ENCODE measurements around the gene EPHA7.

The EPHA7 gene

GRCh38 chr6:93419304-93420162, at the start of gene EPHA7:
Gene EPHA7 (minus strand): TSS chr6:93419559. CDS start chr6:93419341, 218 bp downstream.
- DNase-seq: peak; percentile 99

- DNase-seq: peak; percentile 18
These were observed 48.9 kb upstream of the EPHA7 start for GRCh38 chr6:93468291-93468690.

GRCh38 chr6:93454533-93454932, 35.2 kb upstream of the EPHA7 start:
- DNase-seq: no peak

DNA sequence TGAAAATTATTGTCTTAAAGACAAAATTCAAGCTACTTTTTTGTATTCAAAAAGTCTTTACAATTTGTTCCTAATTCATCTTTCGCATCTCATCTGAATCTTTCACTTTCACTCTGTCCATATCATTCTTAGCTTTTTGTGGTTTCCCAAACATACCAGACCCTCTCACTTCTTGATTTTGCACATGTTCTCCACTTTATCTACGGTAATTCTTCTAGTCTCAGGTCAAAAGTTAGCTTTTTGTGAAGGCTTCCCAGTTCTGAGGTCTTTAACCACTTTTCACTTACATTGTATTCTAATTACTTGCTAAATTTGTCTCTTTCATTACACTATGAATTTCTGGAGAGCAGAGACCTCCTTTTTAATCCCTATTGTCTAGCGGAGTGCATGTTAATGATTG, 34.6 kb upstream of the EPHA7 start:
- DNase-seq: no peak

DNA sequence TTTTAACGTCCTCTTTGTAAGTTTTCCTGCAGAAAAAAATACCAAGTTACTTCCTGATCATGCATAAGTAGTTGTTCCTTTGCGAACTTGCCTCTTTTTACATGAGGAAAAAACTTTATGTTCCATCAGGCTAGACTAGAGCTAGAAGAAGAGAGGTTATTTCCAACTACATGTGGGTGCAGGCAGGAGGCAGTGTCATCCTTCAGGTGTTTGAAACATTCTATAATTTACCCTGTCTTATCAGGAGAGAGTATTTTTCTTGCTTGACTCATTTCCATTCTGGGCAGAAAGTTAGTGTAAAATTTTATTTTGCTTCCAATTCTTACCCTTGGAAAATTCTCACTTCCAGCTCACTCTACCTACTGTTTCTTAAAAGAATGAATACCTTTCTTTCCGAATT, 28.5 kb upstream of the EPHA7 start:
- DNase-seq: no peak

DNA sequence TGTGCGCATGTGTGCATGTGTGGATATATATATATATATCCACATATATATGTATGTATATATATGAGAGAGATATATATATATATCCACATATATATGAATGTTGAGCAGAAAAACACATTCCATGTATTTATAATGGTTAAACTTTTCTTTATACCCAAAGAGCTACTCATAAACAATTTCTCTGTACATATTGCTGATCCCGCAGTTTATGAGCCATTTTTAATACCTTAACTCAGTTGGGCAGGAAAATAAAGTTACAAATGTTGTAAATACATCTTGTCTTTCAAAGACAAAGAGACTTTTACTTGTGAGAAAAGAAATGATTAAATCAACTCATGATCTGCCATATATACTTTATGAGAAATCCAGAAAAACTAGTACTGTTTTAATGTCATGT, 18.1 kb upstream of the EPHA7 start:
- DNase-seq: no peak

DNA sequence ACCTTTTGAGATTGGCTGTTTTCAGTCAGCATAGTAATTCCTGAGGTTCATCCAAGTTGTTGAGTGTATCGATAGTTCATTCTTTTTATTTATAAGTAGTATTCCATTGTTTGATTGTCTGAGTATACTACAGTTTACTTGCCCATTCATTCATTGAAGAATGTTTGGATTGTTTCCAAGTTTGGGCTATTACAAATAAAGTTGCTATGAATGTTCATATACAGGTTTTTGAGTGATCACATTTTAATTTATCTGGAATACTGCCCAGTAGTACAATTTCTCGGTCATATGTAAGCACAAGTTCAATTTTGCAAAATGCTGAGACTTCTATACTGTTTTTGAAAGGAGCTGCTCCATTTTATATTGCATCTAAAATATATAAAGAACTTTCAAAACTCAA, 14.2 kb upstream of the EPHA7 start:
- DNase-seq: no peak

GRCh38 chr6:93424303-93425064, 5.1 kb upstream of the EPHA7 start:
- DNase-seq: no peak

DNA sequence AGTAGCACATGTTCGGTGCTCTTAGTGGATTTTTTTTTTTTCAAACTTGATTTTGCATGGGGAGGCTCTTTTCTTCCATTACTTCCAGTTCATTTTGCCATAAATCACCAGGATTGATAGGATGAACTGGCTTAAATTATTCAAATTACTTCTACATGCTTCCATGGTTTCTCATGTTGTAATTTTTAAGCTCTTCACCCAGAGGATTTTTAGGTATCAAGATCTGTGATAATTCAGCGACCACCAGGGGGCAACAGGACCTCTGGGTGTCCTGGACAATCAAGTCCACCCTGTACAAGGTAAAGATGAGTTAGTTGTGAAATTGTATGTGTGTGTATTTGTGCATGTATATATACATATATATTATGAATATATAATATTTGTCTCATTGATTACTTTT, 4.2 kb upstream of the EPHA7 start:
- peak; percentile 66 for DNase-seq

DNA sequence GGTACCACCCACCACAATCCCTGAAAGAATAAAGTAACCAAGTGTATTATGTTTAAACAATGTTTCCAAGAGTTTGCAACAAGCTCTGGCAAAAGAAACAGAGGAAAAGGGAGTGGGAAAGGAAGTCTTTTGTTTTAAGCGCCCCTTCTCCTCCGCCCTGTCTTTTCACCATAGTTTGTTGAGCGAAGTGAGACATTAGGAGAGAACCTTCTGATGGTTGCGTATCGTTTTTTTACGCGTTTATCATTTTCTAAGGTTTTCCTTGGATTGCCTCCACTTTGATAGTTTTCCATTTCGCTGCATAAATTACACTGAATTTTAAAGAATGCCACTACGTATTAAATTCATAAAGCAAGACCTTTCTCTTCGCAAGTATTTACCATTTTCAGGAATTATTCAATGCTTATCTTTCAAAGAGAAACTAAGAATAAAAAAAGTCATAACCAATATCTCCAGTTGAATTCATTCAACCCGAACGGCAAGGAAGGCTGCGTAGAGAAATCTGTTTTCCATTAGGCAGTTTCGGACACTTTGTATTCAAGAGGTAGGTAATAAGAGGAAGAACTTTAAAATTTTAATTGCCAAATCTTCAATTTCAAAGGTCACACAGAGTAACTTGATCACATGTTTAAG, 920 bp upstream of the EPHA7 start:
- no peak for DNase-seq

DNA sequence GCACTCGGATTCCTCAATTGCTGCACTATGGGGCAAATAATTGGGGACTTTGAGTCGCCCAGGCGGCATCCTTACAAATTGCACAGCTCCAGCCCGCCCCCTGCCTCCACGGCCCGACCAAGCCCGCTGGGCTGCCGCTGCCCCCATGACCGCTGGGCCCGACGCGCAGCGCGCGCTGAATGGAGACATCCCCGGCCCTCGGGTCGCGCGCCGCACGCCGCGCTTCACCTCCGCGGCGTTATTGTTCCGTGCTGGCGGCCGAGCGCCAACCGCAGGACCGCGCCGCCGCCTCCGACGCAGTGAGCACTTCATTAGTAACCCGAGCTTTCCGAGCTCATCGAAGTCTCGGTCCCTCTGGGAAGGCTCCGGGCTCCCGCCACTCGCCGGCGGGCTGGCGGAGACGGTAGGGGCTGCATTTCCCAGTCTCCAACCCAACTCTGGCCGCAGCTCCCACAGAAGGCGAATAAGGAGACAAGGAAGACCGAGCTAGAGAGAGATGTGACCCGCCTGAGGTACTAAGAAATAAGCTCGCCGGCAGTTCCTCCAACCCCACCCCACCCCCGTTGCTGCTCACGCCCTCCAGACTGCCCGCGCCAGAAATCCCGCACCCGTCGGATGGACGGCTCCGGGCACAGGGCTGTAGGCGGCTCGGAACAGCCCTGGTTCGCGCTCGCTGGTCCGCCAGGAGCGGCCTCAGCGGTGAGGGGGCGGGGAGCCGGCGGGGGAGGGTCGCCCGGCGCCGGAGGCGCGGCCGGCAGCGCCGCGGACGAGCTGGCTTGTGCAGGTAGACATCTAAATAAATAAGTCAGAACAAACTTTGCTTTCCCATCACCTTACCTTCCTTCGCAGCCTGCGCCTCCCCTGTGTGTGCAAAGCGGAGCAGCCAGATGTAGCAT, 703 bp downstream of the EPHA7 start:
- peak; percentile 68 for DNase-seq

DNA sequence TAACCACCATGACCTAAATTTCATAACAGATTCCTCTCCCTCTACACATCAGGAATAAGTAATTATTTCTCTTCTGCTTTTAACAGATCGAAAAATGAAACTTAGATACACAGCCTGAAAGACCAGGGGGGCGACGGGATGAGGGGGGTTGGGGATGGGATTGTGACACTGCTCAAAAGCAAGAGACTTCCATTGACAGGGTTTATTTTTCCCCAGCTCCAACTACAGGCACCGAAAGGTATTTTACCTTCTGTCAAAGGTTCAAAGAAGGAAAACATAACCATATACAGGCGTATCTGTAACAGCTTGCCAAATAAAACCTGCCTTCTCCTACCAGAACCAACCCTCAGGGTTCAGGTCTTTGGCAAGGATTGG, 1.3 kb downstream of the EPHA7 start:
- DNase-seq: peak; percentile 64

GRCh38 chr6:93417421-93418013, 1.8 kb downstream of the EPHA7 start:
- DNase-seq: peak; percentile 78

GRCh38 chr6:93416571-93417420, 2.6 kb downstream of the EPHA7 start:
- DNase-seq: peak; percentile 90

DNA sequence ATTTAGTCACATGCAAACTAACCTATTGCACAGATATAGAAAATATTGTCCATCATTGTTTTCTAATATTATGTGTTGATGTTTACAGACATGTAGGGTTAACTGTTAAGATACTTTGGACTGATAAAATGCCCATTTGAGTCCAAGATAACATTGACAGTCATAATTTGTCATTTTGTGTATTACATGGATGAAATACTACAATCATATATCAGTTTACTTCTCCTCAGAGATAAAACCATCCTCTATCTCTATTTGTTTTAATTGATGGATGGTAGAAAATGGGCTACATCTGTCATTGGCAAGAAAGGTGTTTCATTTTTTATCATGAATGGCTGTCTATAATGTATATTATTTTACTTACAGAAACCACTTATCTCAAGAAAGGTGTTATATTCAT, 6.2 kb downstream of the EPHA7 start:
- no peak for DNase-seq

GRCh38 chr6:93412452-93412851, 6.9 kb downstream of the EPHA7 start:
- DNase-seq: no peak

DNA sequence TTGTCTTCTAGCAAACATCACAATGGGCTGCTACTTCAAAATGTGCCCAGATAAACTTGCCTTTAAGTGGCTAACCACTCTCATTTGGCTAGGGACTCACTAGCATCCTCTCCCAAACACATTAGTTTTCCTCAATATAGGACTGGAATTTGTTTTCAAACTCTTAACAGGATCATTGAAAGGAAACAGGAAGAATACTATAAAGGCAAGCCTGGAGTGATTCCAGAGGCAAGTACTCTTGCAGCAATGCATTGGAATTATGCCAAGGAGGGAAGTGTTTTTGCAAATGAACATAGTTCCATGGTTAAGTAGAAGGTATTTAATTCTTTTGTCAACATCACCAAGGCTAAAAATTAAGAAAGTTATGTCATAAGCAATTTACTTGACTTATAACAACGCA, 12.2 kb downstream of the EPHA7 start:
- DNase-seq: peak; percentile 73

GRCh38 chr6:93403390-93403789, 16.0 kb downstream of the EPHA7 start:
- DNase-seq: no peak

DNA sequence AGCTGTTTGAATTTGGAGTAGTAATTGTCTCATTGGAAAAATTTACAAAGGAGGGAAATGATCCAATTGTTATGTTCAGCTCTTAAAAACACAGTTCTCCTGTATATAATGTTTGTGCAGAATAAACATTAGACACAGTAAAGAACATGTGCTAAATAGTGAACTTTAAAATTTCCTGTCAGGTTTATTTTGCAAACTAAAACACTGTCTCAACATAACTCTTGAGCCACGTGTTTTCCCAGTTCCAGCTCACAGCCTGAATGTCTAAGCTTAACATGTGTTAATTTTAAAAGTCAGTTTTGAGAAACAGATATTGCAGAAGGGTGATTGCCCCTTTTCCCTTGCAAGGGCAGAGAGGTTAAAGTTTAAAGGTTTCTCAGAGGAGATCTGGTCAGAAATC, 20.6 kb downstream of the EPHA7 start:
- DNase-seq: no peak

- no peak for DNase-seq
These were observed 24.9 kb downstream of the EPHA7 start for GRCh38 chr6:93394471-93394870.

- no peak for DNase-seq
These were observed 25.7 kb downstream of the EPHA7 start for GRCh38 chr6:93393554-93394074.
